LNCAP (cell line): ENCODE data around the gene PAWR.
A peak's percentile ranks its signal among the peaks of the same experiment; 100 is the strongest.

ENCODE experiments used
- TF ChIP-seq, protein P1 (sequence below): fragments of 450-650 bp; IDR thresholded peaks from 2 replicates; pipeline ENCODE4 v1.5.1; 2017; ENCODE audit warnings: mild to moderate bottlenecking

Gene PAWR

DNA sequence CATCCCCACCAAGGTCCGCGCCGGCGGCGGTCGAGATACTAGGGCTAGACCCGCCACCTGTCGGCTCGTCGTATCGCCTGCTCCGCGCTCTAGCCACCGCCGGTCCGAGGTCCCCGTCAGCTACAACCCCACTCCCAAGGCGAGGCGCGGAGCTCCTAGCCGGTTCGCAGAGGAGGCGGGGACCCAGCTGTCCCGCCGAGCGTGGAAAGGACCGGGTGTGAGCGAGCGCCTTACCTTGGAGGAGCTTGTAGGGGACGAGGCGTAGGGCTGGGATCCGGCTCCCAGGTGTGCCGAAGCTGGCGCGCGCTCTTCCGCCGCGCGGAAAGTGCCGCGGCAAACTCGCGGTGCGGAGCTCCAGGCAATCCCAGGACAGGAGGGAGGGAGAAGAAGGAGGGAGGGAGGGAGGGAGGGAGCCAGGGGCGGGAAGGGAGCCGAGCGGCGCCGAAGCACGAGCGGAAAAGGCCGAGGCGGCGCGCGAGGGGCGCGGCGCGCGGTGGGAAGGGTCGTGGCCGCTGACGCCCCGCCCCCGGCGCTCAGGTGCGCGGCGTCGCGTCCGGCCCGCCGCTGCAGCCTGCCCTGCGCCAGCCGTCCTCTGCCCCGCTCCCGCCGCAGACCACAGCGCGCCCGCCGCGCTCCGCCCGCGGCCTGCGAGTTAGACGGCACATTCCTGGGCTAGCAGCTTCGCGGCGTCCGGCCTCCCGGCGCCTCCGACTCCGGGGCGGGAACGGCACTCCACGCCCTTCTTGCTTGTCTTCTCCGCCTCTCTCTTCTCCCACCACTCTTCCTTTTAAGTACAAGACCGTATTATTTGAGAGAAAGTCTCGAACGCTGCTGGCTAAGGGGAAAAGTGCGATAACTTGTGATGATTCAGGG is at the start of gene PAWR:
PAWR (minus strand) TSS at position 327 of the 873 bp plus-strand sequence. CDS start 720 bp downstream, outside the sequence.
- TF ChIP-seq, protein P1, sequence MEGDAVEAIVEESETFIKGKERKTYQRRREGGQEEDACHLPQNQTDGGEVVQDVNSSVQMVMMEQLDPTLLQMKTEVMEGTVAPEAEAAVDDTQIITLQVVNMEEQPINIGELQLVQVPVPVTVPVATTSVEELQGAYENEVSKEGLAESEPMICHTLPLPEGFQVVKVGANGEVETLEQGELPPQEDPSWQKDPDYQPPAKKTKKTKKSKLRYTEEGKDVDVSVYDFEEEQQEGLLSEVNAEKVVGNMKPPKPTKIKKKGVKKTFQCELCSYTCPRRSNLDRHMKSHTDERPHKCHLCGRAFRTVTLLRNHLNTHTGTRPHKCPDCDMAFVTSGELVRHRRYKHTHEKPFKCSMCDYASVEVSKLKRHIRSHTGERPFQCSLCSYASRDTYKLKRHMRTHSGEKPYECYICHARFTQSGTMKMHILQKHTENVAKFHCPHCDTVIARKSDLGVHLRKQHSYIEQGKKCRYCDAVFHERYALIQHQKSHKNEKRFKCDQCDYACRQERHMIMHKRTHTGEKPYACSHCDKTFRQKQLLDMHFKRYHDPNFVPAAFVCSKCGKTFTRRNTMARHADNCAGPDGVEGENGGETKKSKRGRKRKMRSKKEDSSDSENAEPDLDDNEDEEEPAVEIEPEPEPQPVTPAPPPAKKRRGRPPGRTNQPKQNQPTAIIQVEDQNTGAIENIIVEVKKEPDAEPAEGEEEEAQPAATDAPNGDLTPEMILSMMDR = peak; percentile 29; the same call in 1 of the 2 replicates

DNA sequence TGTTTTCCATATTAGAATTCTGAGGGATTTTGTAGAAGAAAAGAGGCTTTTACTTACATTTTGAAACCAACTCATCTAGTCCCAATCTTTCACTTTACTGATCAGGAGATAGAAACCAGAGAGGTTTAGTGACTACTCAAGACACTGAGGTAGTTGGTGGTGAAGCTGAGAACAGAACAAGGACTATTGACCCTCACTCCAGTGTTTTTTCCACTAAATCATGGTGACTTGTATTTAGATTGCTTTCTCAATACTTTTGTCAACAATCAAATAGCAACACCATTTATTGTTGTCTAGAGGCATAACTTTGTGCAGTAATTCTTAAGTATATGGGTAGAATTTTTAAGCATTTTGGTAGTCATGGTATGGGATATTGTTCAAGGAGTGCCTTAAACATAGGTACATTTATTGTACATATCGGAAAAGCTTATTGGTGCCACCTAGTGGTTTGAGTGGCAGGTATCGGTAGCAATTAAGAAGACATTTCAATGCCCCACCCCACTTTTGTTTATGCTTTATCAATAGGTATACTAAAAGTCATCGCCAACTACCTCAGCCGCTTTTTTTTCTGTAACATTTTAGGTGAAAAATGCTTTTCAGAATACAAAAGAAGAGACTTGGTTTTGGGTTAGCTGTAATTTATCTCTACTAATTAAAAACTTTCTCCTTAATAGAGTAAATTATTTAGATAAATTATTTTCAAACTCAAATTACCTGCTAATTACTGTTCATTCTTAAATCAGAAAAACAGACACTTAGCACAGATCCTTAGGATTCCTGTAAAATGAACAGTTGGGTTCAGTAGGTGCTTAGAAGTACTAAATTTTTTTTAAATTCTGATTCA is 47.3 kb upstream of the PAWR start:
- TF ChIP-seq, protein P1 = peak; percentile 75

- TF ChIP-seq, protein P1 = no peak
These were observed 41.9 kb upstream of the PAWR start for GRCh38 chr12:79732638-79733037.

DNA sequence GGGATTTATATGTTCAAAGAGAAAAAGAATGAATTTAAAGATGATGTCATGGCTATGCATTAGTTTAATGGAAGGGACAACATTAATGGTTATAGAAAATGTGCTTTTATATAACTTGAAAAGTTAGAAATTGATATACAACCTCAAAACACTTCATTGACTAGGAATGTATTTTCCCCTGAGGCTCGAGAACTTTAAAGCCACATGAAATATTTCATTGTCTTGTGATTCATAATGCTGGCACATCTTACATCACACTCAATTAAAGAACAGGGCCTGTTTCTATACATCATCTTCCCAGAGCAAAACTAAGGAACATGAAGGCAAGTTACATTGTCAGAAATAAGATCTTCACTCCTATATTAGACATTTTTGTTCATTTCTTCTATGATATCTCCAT is 35.2 kb upstream of the PAWR start:
- TF ChIP-seq, protein P1 = no peak

DNA sequence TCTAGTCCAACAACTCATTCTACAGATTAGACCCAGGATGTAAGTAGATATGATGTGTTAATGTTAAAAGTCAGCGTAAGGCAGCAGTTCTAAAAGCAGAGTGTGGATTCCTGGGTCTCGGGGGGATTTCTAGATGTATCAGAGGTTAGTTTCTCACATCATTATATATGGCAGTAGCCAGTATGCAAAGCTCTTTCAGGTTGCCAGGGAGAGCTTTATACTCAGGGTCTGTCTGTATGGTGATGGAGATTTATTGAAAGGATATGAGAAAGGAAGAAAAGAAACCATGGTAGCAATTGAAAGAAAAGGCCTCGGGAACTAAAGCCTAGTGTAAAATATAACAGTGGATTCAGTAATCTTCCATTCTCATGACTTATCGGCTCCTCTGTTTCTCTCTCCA is 26.2 kb upstream of the PAWR start:
- TF ChIP-seq, protein P1 = no peak

DNA sequence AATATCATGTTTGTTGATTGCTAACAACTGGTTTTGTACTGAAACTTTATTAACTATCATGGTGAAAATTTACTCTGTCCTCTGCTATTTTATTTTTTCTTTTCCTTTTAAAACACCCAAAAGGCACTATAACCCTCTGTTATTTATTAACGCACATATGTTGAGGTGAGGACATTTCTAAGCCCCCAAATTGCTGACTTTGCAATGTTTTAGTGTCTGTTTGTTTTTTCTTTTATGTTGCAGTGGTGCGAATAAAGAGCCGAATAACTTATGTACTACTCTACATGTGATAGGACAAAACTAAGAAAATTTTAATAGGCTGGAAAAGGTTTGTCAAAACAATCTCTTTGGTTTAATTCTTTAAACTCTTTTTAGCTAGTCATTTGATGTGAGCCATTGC is 24.5 kb upstream of the PAWR start:
- TF ChIP-seq, protein P1 = no peak

DNA sequence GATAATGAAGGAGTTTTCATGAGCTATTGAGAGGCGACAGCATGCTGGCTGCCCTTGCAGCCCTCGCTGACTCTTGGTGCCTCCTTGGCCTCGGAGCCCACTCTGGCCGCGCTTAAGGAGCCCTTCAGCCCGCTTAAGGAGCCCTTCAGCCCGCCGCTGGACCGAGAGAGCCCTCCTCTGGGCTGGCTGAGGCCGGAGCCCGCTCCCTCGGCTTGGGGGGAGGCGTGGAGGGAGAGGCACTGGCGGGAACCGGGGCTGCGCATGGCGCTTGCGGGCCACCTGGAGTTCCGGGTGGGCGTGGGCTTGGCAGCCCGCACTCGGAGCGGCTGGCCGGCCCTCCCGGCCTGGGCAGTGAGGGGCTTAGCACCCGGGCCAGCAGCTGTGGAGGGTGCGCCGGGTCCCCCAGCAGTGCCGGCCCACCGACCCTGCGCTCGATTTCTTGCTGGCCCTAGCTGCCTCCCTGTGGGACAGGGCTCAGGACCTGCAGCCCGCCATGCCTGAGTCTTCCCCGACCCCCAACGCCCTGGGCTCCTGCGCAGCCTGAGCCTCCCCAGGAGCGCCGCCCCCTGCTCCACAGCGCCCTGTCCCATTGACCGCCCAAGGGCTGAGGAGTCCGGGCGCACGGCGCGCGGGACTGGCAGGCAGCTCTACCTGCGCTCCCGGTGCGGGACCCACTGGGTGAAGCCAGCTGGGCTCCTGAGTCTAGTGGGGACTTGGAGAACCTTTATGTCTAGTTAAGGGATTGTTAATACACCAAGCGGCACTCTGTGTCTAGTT is 20.1 kb upstream of the PAWR start:
- TF ChIP-seq, protein P1 = no peak
